Spleen (tissue), 7 donors: ENCODE results near the gene CFAP58.

Experiments used
- CTCF ChIP-seq, 11 experiments: fragments of 200-600 bp in 7 of 11; fragments of 450-650 bp in 4 of 11; sonication (generic) in 4 of 11; IDR thresholded peaks in 8 of 11; conservative IDR thresholded peaks in 3 of 11; 1 replicate in 7 of 11; 2 replicates in 4 of 11; pipeline versions ENCODE4 v1.4.0 to v1.8.0; 2016 to 2021; ENCODE audit warnings: antibody characterized with exemption in 11 of 11, inconsistent platforms in 4 of 11, mild to moderate bottlenecking in 1 of 11
- POLR2A ChIP-seq, 3 donors: fragments of 450-650 bp; IDR thresholded peaks; one replicate each; pipeline ENCODE4 v1.5.1; 2017; ENCODE audit warnings: antibody characterized with exemption in 3 of 3, mild to moderate bottlenecking in 1 of 3
- donor health status: DM: no; HTN: no; CAD: no; lungs with moderate emphysema.
- donor health status: DM: no; HTN: no; CAD: no.
- donor health status: DM: no; HTN: no; CAD: no.

DNA sequence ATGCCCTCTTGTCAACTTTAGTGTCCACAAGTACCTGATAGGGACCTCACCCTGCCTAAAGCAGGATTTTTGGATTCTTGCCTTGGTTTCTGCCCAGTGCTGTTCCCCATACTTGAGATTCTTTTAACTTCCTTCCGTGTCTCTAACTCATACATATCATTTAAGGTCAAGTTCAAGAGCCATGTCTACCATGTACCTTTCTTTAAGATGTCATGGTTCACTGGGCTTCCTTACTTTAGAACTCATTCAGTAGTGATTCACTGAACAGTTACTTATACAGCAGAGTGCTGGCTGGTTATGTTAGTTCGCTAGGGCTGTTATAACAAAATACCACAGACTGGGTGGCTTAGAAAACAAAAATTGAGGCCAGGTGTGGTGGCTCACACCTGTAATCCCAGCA is 5.0 kb upstream of the CFAP58 start:
- TF ChIP-seq CTCF (IDR thresholded peaks at IDR 0.05 in 8 of 11, conservative IDR thresholded peaks at IDR 0.05 in 3 of 11) (no peak), POLR2A (IDR thresholded peaks at IDR 0.05) (no peak)
